Measurements from ENCODE around the gene OR3A2. TPM values are rescaled to one million over a fixed set of nuclear protein-coding genes. Genes with fewer than 3 reads are reported as not detected.

Gene OR3A2
- total RNA-seq (2022; extraction: Qiagen RNA extraction) = not detected in 5 replicates

GRCh38 chr17:3385869-3386816 lies at the start of gene OR3A2:
Gene OR3A2, minus strand, starts transcription at chr17:3386308.

GRCh38 chr17:3433741-3434140 lies 47.6 kb upstream of the OR3A2 start, which contains the start of gene OR1E2:
Gene OR1E2, minus strand, starts transcription at chr17:3433841. Its CDS starts 0 bp downstream, at chr17:3433841.

GRCh38 chr17:3411070-3411469 lies 25.0 kb upstream of the OR3A2 start, which contains the start of gene OR3A3:
Gene OR3A3, plus strand, starts transcription at chr17:3411370.

DNA sequence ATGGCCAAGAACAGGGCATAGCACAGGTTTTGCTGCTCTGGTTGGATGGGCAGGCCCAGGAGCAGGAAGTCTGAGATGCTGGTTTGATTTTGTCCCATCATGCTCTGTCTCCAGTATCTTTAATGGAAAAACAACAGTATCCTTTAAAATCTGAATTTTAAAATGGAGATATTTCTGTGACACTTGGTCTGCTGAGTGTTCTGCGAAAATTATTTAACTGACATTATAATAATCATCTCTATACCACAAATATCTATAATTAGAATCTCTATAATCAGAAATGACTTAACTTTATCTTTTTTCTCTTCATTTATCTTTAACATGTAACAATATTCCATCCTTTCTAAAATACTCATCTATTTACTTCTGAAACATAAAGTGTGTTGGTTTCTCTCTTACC lies 12.2 kb upstream of the OR3A2 start, which contains the start of gene OR1E1:
Gene OR1E1, minus strand, starts transcription at position 101 of the 400 bp plus-strand sequence. Its CDS starts 0 bp downstream, at position 101.

DNA sequence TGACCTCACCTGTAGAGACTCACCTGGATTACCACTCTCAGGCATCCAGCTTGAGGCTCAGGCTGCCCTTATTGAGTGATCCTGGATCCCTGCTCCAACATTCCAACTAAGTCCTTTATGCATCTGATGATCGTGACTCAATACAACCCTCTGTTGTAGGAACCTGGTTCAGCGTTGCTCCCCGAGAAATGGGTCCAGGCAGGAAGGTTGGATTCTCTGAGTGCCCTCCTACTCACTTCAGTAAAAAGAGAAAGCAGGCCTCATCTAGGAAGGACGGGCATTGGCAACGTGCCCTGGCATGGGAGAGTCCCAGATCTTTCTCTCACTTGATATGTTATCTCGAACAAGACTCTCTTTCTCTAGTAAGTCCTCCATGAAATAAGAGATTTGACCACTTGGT lies 87.8 kb downstream of the OR3A2 start, which contains the start of gene OR3A1:
Gene OR3A1, minus strand, starts transcription at position 101 of the 400 bp plus-strand sequence. CDS start 5,778 bp downstream, outside the sequence.

Other genes starting within 250 kb of the OR3A2 start
- not detected in 5 replicates for gene OR1A2, start 188.8 kb downstream of the OR3A2 start, total RNA-seq (2022; extraction: Qiagen RNA extraction)
- not detected in 5 replicates for gene OR1A1, start 178.6 kb downstream of the OR3A2 start, total RNA-seq (2022; extraction: Qiagen RNA extraction)
- gene OR3A1, start 87.9 kb downstream of the OR3A2 start, total RNA-seq (2022; extraction: Qiagen RNA extraction) = not detected in 5 replicates
- gene OR1E1, start 12.1 kb upstream of the OR3A2 start, total RNA-seq (2022; extraction: Qiagen RNA extraction) = not detected in 5 replicates
- gene OR3A3, start 25.1 kb upstream of the OR3A2 start, total RNA-seq (2022; extraction: Qiagen RNA extraction) = not detected in 5 replicates
- not detected in 5 replicates for gene OR1E2, start 47.5 kb upstream of the OR3A2 start, total RNA-seq (2022; extraction: Qiagen RNA extraction)
- not detected in 5 replicates for gene SPATA22, start 85.5 kb upstream of the OR3A2 start, total RNA-seq (2022; extraction: Qiagen RNA extraction)
- not detected in 5 replicates for gene ASPA, start 89.7 kb upstream of the OR3A2 start, total RNA-seq (2022; extraction: Qiagen RNA extraction)
- gene TRPV3, start 171.5 kb upstream of the OR3A2 start, total RNA-seq (2022; extraction: Qiagen RNA extraction) = 0.30 to 0.40 TPM (median 0.36 TPM) in 5 replicates
- gene TRPV1, start 223.1 kb upstream of the OR3A2 start, total RNA-seq (2022; extraction: Qiagen RNA extraction) = 3.5 to 4.1 TPM (median 3.9 TPM) in 5 replicates
- 13.9 to 17.2 TPM (median 15.4 TPM) in 5 replicates for gene SHPK, start 249.9 kb upstream of the OR3A2 start, total RNA-seq (2022; extraction: Qiagen RNA extraction)